ENCODE results near the gene SGCG. TPM values are rescaled to one million over a fixed set of nuclear protein-coding genes. Genes with fewer than 3 reads are reported as not detected.

Gene SGCG
- total RNA-seq, 2 donors from 2014 or later = 77.5 to 121 TPM

GRCh38 chr13:23365652-23366051, 184.9 kb downstream of the SGCG start:
- DNase-seq (no peak), ATAC-seq (no peak)
- intact Hi-C loops (cut with DNase I) = no loop called here

DNA sequence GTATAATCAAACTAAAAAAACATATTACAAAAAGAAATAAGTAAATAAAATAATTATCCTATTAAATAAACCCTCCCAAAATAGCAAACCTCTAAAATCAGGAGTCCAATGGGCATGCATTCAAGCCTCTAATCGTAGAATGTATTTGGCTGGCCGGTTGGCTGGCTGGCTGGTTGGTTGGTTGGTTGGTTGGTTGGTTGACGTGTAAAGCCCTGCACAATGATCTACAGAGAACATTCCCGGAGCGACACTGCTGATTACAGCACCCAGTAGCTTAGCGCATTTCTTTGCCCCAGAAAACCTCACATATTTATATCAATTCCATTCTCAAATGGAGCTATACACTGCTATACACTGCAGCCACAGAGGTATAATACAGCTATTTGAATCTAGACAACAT, 187.1 kb downstream of the SGCG start:
- intact Hi-C loops (cut with DNase I) = no loop called here
- ATAC-seq (no peak), DNase-seq (no peak)

DNA sequence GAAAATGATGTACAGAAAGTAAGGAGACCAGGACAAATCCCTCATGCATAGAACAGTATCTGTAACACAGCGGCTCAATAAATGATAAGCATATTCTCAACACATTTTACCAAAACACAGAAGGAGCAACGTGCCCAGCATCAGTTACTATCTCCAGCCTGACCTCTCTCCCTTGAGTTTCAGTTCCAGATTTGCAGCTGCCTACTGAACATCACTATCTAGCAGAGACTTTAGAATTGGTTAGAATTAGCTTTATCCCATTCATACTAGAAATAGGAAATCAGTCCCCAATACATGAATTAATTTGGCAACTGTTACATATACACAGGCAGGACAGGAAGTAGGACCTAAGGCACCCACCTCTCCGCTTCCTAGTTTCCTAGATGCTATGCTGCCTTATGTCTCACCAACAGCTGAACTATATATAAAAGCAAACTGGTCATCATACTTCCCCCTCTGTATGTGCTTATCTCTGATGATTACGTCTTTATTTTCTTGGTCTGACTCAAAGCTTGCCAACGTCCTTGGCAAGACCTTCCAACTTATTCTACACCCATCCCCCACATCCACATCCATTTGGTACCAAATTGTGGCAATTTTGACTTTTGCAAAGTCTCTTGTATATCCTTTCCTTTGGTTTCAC, 191.6 kb downstream of the SGCG start:
- ATAC-seq (no peak), DNase-seq (no peak)
- intact Hi-C loops (cut with DNase I) = no loop called here
